ENCODE measurements around the gene METTL5. TPM values are rescaled to one million over a fixed set of nuclear protein-coding genes. Genes with fewer than 3 reads are reported as not detected.

Gene METTL5
- total RNA-seq, 1 experiment from 2014 or later, result 94.7 TPM

DNA sequence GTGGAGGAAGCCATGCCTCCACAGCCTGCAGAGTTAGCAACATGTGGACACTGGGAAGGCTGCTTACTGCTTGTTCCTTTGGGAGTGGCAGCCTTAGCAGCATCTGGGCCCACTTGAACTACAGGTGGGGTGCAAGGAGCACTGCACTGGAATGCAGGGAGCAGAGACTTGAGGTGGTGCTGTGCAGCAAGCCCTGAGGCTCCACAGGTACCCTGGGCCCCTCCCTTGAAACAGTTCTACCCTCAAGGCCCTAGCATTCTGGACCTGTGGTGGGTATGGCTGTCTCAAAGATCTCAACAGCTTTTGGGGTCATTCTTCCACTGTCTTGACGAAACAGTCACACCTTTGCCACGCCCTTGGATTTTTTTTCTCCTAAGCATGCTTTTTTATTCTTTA lies 16.0 kb upstream of the METTL5 start:
- Histone ChIP-seq H3K27me3 (ENCODE audit: insufficient read depth, low read length) (no peaks in the 10 kb centered on the region), H3K23ac (ENCODE audit: insufficient read length, low read depth, low read length) (no peak overlapping the region), H3K4ac (ENCODE audit: low read depth, low read length) (no peak overlapping the region), H3K9ac (ENCODE audit: extremely low read depth, insufficient read length, low read length) (no peak overlapping the region), H2BK15ac (ENCODE audit: low read depth, low read length) (no peak overlapping the region), H3K79me1 (ENCODE audit: insufficient read depth, low read depth, low read length, poor library complexity, severe bottlenecking) (peaks cover 2% of the 10 kb centered on the region), H3K27ac (ENCODE audit: insufficient read length, low read depth, low read length) (no peak overlapping the region), H2AFZ (ENCODE audit: low read length) (no peak overlapping the region), H3K9me3 (ENCODE audit: control insufficient read depth, low read depth, low read length) (no peaks in the 10 kb centered on the region), H3K4me1 (ENCODE audit: insufficient read depth, low read length) (no peaks in the 10 kb centered on the region), H4K5ac (ENCODE audit: insufficient read length, low read depth, low read length) (no peak overlapping the region), H4K20me1 (ENCODE audit: control insufficient read depth, insufficient read depth, insufficient read length) (no peaks in the 10 kb centered on the region), H4K8ac (replicated peaks; ENCODE audit: insufficient read length, low read depth, low read length) (no peak overlapping the region), H2BK12ac (ENCODE audit: insufficient read length, low read depth, low read length) (no peak overlapping the region), H2AK5ac (ENCODE audit: insufficient read length, low read length) (no peak overlapping the region), H4K91ac (ENCODE audit: insufficient read length, low read depth, low read length) (no peak overlapping the region), H2BK5ac (ENCODE audit: insufficient read length, low read length) (no peak overlapping the region), H3K56ac (ENCODE audit: insufficient read length, low read depth, low read length) (no peak overlapping the region), H3K18ac (ENCODE audit: insufficient read length, low read depth, low read length) (no peak overlapping the region), H2BK120ac (ENCODE audit: low read depth, low read length, poor library complexity, severe bottlenecking) (no peak overlapping the region), H3T11ph (ENCODE audit: low read length) (no peak overlapping the region), H2BK20ac (ENCODE audit: low read depth, low read length, poor library complexity, severe bottlenecking) (no peak overlapping the region), H3K14ac (ENCODE audit: insufficient read depth, low read length) (no peak overlapping the region), H3K79me2 (ENCODE audit: insufficient read depth, low read length) (no peaks in the 10 kb centered on the region; the same call in 1 of the 2 replicates), H3K4me2 (ENCODE audit: insufficient read depth, insufficient read length, low read length) (no peak overlapping the region), H3K23me2 (ENCODE audit: insufficient read length, low read depth, low read length, poor library complexity, severe bottlenecking) (no peaks in the 10 kb centered on the region)
- peaks cover 18 to 21% (median 19%) of the 10 kb centered on the region in 3 experiments for H3K36me3 Mint-ChIP-seq (ENCODE audit: insufficient read depth in 1 of 3, low read depth in 3 of 3)
- H3K27me3 Mint-ChIP-seq (ENCODE audit: low read depth), result no peaks in the 10 kb centered on the region; the same call in 1 of the 2 replicates
- peaks cover 2 to 7% of the 10 kb centered on the region in 2 experiments; a peak in 3 of 5 replicates for H3K9me3 Mint-ChIP-seq
- peaks cover 4 to 7% of the 10 kb centered on the region in 2 experiments; a peak in 2 of 4 replicates for H3K4me1 Mint-ChIP-seq
- DNase-seq, result no peak
- WGBS (ENCODE audit: extremely low coverage, insufficient read length, low lambda C conversion rate), result no CpG with 5 or more reads among the region's 2 CpGs
- TF ChIP-seq, protein P1, sequence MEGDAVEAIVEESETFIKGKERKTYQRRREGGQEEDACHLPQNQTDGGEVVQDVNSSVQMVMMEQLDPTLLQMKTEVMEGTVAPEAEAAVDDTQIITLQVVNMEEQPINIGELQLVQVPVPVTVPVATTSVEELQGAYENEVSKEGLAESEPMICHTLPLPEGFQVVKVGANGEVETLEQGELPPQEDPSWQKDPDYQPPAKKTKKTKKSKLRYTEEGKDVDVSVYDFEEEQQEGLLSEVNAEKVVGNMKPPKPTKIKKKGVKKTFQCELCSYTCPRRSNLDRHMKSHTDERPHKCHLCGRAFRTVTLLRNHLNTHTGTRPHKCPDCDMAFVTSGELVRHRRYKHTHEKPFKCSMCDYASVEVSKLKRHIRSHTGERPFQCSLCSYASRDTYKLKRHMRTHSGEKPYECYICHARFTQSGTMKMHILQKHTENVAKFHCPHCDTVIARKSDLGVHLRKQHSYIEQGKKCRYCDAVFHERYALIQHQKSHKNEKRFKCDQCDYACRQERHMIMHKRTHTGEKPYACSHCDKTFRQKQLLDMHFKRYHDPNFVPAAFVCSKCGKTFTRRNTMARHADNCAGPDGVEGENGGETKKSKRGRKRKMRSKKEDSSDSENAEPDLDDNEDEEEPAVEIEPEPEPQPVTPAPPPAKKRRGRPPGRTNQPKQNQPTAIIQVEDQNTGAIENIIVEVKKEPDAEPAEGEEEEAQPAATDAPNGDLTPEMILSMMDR (conservative IDR thresholded peaks at IDR 0.05), result no peak
- H3K4me3 Mint-ChIP-seq, result no peak overlapping the region
- H3K27ac Mint-ChIP-seq, result no peak overlapping the region; a peak in 1 of 7 replicates

Measured in H9 (cell line).